Measurements from ENCODE around the gene CRYGN. TPM values are rescaled to one million over a fixed set of nuclear protein-coding genes. Genes with fewer than 3 reads are reported as not detected.

Gene CRYGN
- polyA plus RNA-seq, 1 of the 3 experiments (the other 2 are of a cell fraction): not detected

DNA sequence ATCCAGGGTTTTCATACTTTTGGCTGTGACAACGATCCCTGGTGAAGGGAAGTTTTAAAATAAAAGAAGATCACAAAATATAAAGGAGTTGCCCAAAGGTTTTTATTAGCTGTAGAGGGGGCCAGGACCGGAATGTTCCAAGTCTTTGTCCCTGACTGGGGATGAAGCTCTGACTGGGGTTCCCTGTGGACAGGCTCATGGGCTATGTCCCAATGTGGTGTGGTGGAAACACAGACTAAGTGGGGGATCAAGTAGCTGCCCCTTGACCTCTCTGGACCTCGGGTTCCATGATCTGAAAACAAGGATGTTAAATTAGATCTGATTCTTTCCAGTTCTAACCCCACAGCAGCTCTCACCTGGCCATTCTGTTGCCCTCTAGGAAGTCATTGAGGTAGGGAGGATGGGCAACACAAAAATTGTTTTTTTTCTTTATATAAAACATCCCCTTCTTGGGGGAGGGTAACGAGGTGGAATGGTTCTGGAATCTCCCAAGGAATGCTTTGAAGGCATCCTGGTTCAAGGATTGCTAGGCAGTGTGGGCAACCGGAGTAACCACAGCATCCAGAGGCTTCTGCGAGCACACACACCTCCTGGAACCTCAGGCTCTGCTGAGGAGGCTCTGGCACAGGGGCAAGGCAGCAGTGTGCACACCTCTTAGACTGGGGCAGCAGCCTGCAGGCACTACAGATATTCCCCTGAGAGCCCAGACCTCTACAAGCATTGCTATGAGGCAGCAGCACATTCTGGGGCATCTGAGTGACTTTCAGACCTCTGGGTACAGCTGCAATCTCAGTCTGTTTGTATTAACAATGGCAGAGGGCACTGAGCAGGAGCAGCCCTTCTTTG lies 21.4 kb upstream of the CRYGN start:
- ChIA-PET CTCF (interaction anchor here (0.8 to 3.2 kb wide), 10 partner anchors 10 to 322 kb away, joined by 3 to 13 read pairs (median 4); no protein-coding TSS in a partner anchor), POLR2A (no interaction called here)
- Histone ChIP-seq H3K36me3 (replicated peaks in 1 of 2; ENCODE audit: control insufficient read depth in 1 of 2, insufficient read depth in 2 of 2, low read length in 1 of 2) (peaks cover 17 to 27% of the 10 kb centered on the region in 2 experiments), H3K4me2 (no peak overlapping the region), H3K27me3 (ENCODE audit: insufficient read depth) (no peaks in the 10 kb centered on the region), H3K9ac (no peak overlapping the region), H3K9me3 (no peaks in the 10 kb centered on the region), H3K9me2 (no peaks in the 10 kb centered on the region), H4K20me1 (ENCODE audit: insufficient read depth) (no peaks in the 10 kb centered on the region), H3F3A (replicated peaks; ENCODE audit: insufficient read depth) (peaks cover 28% of the 10 kb centered on the region), H3K27ac (ENCODE audit: low read depth in 2 of 2, low read length in 1 of 2) (no peak overlapping the region), H2AFZ (ENCODE audit: low read depth) (no peak overlapping the region), H3K4me3 (ENCODE audit: low read depth in 2 of 2, low read length in 1 of 2) (no peak overlapping the region), H3K79me2 (ENCODE audit: insufficient read depth) (no peaks in the 10 kb centered on the region), H3K4me1 (ENCODE audit: control insufficient read depth in 1 of 2, insufficient read depth in 2 of 2, low read depth in 1 of 2, low read length in 1 of 2) (peaks cover 0 to 14% of the 10 kb centered on the region in 2 experiments; a peak in 1 of 4 replicates)
- TF ChIP-seq YY1 (IDR thresholded peaks at IDR 0.05; ENCODE audit: low read depth) (no peak), FOSL2 (IDR thresholded peaks at IDR 0.05; ENCODE audit: borderline replicate concordance, low read depth) (no peak), GATA2 (CRISPR knock-in tag; IDR thresholded peaks at IDR 0.05) (no peak), NFIC (IDR thresholded peaks at IDR 0.05; ENCODE audit: borderline replicate concordance) (no peak), MEF2A (IDR thresholded peaks at IDR 0.05; ENCODE audit: borderline replicate concordance, low read depth) (no peak), SMC3 (IDR thresholded peaks at IDR 0.05; ENCODE audit: low read depth, low read length) (no peak), ELF1 (IDR thresholded peaks at IDR 0.05) (no peak), FOXJ3 (CRISPR knock-in tag; IDR thresholded peaks at IDR 0.05) (no peak), TCF12 (IDR thresholded peaks at IDR 0.05) (no peak), MXI1 (IDR thresholded peaks at IDR 0.05; ENCODE audit: low read depth, low read length) (no peak), RFX5 (IDR thresholded peaks at IDR 0.05; ENCODE audit: low read length) (no peak), EZH2phosphoT487 (IDR thresholded peaks at IDR 0.05; ENCODE audit: borderline replicate concordance, low read depth) (no peak), RAD21 (IDR thresholded peaks at IDR 0.05; ENCODE audit: low read length) (no peak), GABPA (IDR thresholded peaks at IDR 0.05; ENCODE audit: low read depth) (no peak)
- TF ChIP-seq, protein P1, sequence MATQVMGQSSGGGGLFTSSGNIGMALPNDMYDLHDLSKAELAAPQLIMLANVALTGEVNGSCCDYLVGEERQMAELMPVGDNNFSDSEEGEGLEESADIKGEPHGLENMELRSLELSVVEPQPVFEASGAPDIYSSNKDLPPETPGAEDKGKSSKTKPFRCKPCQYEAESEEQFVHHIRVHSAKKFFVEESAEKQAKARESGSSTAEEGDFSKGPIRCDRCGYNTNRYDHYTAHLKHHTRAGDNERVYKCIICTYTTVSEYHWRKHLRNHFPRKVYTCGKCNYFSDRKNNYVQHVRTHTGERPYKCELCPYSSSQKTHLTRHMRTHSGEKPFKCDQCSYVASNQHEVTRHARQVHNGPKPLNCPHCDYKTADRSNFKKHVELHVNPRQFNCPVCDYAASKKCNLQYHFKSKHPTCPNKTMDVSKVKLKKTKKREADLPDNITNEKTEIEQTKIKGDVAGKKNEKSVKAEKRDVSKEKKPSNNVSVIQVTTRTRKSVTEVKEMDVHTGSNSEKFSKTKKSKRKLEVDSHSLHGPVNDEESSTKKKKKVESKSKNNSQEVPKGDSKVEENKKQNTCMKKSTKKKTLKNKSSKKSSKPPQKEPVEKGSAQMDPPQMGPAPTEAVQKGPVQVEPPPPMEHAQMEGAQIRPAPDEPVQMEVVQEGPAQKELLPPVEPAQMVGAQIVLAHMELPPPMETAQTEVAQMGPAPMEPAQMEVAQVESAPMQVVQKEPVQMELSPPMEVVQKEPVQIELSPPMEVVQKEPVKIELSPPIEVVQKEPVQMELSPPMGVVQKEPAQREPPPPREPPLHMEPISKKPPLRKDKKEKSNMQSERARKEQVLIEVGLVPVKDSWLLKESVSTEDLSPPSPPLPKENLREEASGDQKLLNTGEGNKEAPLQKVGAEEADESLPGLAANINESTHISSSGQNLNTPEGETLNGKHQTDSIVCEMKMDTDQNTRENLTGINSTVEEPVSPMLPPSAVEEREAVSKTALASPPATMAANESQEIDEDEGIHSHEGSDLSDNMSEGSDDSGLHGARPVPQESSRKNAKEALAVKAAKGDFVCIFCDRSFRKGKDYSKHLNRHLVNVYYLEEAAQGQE (IDR thresholded peaks at IDR 0.05; ENCODE audit: low read depth, low read length): no peak
- TF ChIP-seq, protein P2, sequence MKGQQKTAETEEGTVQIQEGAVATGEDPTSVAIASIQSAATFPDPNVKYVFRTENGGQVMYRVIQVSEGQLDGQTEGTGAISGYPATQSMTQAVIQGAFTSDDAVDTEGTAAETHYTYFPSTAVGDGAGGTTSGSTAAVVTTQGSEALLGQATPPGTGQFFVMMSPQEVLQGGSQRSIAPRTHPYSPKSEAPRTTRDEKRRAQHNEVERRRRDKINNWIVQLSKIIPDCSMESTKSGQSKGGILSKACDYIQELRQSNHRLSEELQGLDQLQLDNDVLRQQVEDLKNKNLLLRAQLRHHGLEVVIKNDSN (IDR thresholded peaks at IDR 0.05; ENCODE audit: borderline replicate concordance, low read depth): no peak
- TF ChIP-seq, protein P3, sequence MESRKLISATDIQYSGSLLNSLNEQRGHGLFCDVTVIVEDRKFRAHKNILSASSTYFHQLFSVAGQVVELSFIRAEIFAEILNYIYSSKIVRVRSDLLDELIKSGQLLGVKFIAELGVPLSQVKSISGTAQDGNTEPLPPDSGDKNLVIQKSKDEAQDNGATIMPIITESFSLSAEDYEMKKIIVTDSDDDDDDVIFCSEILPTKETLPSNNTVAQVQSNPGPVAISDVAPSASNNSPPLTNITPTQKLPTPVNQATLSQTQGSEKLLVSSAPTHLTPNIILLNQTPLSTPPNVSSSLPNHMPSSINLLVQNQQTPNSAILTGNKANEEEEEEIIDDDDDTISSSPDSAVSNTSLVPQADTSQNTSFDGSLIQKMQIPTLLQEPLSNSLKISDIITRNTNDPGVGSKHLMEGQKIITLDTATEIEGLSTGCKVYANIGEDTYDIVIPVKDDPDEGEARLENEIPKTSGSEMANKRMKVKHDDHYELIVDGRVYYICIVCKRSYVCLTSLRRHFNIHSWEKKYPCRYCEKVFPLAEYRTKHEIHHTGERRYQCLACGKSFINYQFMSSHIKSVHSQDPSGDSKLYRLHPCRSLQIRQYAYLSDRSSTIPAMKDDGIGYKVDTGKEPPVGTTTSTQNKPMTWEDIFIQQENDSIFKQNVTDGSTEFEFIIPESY (IDR thresholded peaks at IDR 0.05; ENCODE audit: borderline replicate concordance, low read depth): no peak
- TF ChIP-seq, protein P4, sequence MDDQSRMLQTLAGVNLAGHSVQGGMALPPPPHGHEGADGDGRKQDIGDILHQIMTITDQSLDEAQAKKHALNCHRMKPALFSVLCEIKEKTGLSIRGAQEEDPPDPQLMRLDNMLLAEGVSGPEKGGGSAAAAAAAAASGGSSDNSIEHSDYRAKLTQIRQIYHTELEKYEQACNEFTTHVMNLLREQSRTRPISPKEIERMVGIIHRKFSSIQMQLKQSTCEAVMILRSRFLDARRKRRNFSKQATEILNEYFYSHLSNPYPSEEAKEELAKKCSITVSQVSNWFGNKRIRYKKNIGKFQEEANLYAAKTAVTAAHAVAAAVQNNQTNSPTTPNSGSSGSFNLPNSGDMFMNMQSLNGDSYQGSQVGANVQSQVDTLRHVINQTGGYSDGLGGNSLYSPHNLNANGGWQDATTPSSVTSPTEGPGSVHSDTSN (IDR thresholded peaks at IDR 0.05): no peak
- TF ChIP-seq, protein P5, sequence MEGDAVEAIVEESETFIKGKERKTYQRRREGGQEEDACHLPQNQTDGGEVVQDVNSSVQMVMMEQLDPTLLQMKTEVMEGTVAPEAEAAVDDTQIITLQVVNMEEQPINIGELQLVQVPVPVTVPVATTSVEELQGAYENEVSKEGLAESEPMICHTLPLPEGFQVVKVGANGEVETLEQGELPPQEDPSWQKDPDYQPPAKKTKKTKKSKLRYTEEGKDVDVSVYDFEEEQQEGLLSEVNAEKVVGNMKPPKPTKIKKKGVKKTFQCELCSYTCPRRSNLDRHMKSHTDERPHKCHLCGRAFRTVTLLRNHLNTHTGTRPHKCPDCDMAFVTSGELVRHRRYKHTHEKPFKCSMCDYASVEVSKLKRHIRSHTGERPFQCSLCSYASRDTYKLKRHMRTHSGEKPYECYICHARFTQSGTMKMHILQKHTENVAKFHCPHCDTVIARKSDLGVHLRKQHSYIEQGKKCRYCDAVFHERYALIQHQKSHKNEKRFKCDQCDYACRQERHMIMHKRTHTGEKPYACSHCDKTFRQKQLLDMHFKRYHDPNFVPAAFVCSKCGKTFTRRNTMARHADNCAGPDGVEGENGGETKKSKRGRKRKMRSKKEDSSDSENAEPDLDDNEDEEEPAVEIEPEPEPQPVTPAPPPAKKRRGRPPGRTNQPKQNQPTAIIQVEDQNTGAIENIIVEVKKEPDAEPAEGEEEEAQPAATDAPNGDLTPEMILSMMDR (IDR thresholded peaks at IDR 0.05): no peak
- DNase-seq: no peak
- WGBS (ENCODE audit: low lambda C conversion rate): 89% methylated on average over 6 of the region's 6 CpGs

Measured in SK-N-SH (cell line).